COLO829 (cell line): ENCODE measurements around the gene VGF.

Experiments used
- DNase-seq: peaks from one replicate; pipeline ENCODE4 v3.0.0; 2012; ENCODE audit warnings: low spot score

The VGF gene

DNA sequence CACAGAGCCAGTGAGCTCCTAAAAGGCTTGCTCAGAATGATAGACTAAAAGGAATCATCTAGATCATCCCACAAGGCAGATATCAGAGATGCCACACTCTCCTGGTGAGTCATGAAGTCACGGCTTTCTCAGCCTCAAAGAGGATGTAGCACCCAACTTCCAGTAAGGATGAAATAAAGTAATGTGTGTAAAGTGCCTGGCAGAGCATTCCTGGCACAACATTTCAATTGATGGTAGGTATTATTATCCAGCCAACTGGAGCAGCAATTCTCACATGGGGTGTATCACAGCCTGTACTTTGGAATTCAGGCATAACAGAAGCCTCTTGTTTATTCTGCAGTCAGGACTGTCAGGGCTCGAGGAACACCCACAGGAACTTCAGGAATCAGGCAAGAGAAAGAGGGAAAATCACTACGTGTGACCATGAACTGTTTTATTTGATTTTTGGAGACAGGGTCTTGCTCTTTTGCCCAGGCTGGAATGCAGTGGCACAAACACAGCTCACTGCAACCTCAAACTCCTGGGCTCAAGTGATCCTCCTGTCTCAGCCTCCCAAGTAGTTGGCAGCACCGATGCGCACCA, 20.0 kb upstream of the VGF start:
- DNase-seq, result peak; percentile 97

DNA sequence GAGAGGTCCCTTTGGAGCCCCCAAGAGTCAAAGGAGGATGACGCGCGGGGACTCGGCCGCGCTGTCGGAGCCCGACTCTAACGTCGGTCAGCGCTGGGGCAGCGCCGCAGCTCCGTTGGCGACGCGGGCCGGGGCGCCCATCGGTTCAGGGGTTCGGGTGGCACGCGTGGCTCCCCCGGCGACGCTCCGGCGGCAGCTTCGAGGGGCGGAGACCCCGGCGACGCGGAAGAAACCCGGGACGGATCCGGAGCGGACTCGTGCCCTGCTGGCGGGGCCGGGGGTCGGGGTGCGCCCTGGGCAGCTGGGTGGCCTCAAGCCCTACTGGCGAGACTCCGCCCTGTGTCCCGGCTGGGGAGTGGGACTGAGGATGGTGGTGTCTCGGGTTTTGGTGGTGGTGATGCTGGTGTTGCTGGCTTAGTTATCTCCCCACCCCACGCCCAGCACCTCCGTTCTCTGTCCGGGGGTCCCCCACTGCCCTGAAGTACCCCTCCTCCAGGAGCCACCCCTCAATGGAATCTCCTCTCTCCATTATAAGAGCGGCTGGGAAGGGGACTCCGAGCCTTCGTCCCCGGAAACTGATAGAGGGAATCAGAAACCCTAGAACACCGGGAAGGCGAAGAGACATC, 14.9 kb upstream of the VGF start, which contains the start of gene NAT16:
TSS of gene NAT16 (minus strand) at position 164 of the 626 bp plus-strand sequence. CDS start 5,486 bp downstream, outside the sequence.
- no peak for DNase-seq

GRCh38 chr7:101179713-101180112, 14.3 kb upstream of the VGF start:
- no peak for DNase-seq

DNA sequence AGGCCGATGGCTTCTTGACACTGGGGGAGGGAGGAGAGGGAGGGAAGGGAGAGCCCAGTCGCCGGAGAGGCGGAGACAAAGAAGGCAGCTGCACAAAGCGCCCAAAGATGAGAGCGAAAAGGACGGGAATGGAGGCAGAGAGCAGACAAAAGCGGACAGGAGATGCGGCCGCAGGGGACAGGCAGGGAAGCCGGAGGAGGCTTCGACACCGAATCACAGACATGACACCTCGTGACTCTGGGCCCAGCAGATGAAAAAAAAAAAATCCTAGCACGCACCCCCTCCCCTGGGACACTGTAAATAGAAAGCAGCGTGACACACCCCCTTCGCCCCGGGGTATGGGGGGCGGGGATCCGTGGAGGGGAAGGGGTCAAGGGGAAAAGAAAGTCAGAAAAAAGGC, 13.7 kb upstream of the VGF start:
- DNase-seq, result peak; percentile 72

GRCh38 chr7:101177644-101178043, 12.3 kb upstream of the VGF start:
- DNase-seq, result no peak

DNA sequence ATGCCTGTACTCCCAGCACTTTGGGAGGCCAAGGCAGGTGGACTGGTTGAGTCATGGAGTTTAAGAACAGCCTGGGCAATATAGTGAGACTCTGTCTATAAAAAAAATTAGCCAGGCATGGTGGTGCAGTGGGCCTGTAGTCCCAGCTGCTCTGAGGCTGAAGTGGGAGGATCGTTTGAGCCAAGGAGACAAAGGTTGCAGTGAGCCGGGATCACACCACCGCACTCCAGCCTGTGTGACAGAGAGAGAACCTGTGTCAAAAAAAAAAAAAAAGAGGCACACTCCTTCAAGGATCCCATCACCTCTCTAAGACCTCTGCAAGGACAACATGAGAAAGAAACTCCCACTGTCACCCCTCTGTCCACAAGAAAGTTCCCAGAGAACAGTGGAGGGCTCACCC, 10.3 kb upstream of the VGF start:
- DNase-seq, result no peak

- DNase-seq, result no peak
Observed at GRCh38 chr7:101174322-101174854, 9.0 kb upstream of the VGF start.

GRCh38 chr7:101173752-101174244, 8.4 kb upstream of the VGF start:
- peak; percentile 74 for DNase-seq

- DNase-seq, result no peak
Observed at GRCh38 chr7:101172854-101173751, 7.7 kb upstream of the VGF start.

DNA sequence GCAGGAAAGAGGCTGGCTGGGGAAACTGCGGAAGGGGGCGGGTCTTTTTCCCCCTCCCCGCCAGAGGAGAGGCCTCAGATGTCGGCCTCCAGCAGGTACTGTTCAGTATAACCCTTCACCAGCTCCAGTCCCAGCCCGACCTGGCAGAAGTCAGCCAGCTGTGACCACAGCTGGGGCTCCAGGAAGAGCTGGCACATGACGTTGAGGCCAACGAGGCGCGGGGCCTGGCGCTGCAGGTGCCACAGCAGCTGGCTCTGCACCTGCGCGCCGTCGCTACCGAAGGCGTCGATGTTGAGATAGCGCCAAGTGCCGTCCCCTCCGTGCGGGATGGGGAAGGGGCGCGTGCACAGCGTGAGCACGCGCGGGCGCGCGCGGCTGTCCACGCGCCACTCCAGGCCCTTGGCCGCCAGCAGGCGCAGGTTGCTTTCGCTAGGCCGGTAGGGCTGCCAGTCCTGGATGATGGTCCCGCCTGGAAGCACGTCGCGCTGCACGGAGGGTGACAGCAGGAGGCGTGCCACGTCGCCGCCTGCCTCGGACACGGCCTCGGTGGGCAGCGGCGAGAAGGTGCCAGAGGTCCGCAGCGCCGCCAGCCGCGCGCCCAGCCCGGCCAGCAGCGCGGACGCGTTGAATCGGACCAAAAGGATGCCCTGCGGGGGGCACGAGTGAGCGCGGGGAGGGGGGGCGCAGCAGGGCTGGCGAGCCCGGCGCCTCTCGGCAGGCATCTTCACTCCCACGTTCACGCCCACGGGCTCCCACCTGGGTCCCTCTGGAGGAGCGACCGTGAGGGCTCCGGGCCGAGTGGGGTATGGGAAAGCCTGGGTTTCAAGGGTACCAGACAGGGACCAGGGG, 6.9 kb upstream of the VGF start:
- no peak for DNase-seq

- no peak for DNase-seq
Observed at GRCh38 chr7:101171442-101171837, 6.1 kb upstream of the VGF start.

DNA sequence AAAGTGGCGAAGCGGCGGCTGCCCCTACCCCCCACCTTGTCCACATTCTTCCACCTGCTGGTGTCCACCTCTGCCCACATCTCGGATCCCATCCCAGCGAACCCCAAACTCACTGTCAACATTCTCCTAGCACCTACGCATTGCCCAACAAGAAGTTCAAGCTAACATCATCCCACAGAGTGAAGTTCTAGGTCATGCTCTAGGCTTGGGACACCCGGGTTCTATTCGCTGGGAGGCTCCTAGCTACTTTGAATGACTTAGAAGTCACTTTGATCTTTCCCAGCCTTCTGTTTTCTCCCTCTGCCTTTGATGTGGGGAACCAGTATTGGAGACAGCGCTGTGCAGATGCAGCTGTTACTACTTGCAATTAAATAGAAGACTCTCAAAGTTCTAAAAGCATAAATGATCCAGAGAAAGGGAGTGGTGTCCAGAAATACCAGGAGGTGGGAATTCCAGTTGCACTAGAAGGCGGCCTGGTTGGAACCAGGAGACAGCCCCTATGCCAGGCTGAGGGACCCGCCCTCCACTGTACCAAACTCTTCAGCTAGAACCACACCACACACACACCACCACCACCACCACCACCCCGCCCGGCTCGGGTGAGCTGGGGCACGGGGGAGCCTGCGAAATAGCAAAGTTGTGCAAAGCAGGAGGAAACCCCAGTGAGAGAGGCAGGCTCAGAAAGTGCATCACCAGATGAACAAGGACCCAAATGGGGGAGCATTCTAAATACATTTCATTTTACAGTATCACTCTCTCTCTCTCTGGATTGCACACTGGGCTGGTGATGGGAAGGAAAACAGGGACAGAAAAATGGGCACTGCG, 5.5 kb upstream of the VGF start:
- DNase-seq, result no peak

GRCh38 chr7:101169838-101170551, 4.6 kb upstream of the VGF start:
- DNase-seq, result peak; percentile 62

GRCh38 chr7:101169110-101169837, 3.9 kb upstream of the VGF start:
- no peak for DNase-seq

DNA sequence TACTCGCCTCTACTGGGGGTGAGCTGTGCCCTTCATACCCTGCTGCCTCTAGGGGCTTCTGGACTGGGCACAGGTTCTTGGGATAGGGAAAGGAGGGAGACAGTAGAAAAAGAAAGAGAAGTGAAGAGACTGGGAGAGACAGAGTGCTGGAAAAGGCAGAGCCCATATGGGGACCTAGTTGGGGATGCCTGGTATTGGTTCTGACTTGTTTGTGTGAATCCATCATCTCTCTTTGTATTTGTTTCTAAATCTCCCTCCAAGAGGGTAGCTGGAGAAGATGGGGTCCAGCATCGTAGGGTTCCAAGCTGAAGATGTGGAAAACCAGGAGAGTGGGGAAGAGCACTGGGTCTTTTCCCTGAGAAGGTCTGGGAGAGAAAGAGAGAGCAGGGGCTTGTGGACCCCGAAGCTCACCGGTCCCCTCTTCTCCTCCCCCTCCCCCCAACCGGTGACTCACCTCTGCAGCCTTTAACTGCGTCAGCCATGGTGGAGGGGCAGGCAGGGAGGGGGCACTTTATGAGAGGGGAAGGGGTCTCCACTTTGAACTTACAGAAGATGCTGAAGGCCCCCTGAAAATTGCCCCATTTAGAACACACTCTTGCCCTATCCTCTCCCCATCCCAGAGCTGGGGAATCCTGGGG, 3.2 kb upstream of the VGF start:
- no peak for DNase-seq

- DNase-seq, result no peak
Observed at GRCh38 chr7:101167645-101168411, 2.5 kb upstream of the VGF start.

- no peak for DNase-seq
Observed at GRCh38 chr7:101166909-101167644, 1.7 kb upstream of the VGF start.

- DNase-seq, result no peak
Observed at GRCh38 chr7:101166648-101166908, 1.2 kb upstream of the VGF start.
